BE2C (cell line): ENCODE measurements around the gene PHTF1.

Source experiments
- DNase-seq: peaks from one replicate; pipeline ENCODE4 v3.0.0-alpha.2; 2020
- H3K27me3 ChIP-seq: fragments of 250-450 bp; sonication (Bioruptor Pico); 2 replicates; pipeline ENCODE4 v1.5.1; 2020; ENCODE audit warnings: mild to moderate bottlenecking
- H3K36me3 ChIP-seq: fragments of 250-450 bp; sonication (Bioruptor Pico); 2 replicates; pipeline ENCODE4 v1.5.1; 2020; ENCODE audit warnings: mild to moderate bottlenecking
- H3K4me1 ChIP-seq: fragments of 250-450 bp; sonication (Bioruptor Pico); 2 replicates; pipeline ENCODE4 v1.5.1; 2020
- H3K4me3 ChIP-seq: 2 replicates; pipeline ENCODE4 v1.5.1; 2011; ENCODE audit warnings: low read depth, low read length
- H3K9me3 ChIP-seq: fragments of 250-450 bp; sonication (Bioruptor Pico); 2 replicates; pipeline ENCODE4 v1.5.1; 2020
- CTCF ChIP-seq: IDR thresholded peaks from 2 replicates; pipeline ENCODE4 v1.5.1; 2012; ENCODE audit warnings: mild to moderate bottlenecking, low read depth, low read length

PHTF1 gene

GRCh38 chr1:113788802-113789201 lies 29.5 kb upstream of the PHTF1 start:
- H3K36me3 ChIP-seq: peaks cover 4% of the 10 kb centered on the region
- DNase-seq: no peak
- TF ChIP-seq CTCF: no peak
- no peaks in the 10 kb centered on the region for H3K27me3 ChIP-seq
- no peaks in the 10 kb centered on the region for H3K4me1 ChIP-seq
- no peaks in the 10 kb centered on the region for H3K9me3 ChIP-seq
- no peak overlapping the region for H3K4me3 ChIP-seq

GRCh38 chr1:113787663-113788062 lies 28.4 kb upstream of the PHTF1 start:
- H3K36me3 ChIP-seq: peaks cover 3% of the 10 kb centered on the region
- no peak for TF ChIP-seq CTCF
- no peaks in the 10 kb centered on the region for H3K9me3 ChIP-seq
- H3K4me1 ChIP-seq: no peaks in the 10 kb centered on the region
- no peak overlapping the region for H3K4me3 ChIP-seq
- no peaks in the 10 kb centered on the region for H3K27me3 ChIP-seq
- no peak for DNase-seq

- Histone ChIP-seq H3K4me3 (no peak overlapping the region), H3K4me1 (peaks cover 3% of the 10 kb centered on the region; the same call in 1 of the 2 replicates), H3K27me3 (no peaks in the 10 kb centered on the region), H3K36me3 (peaks cover 3% of the 10 kb centered on the region), H3K9me3 (no peaks in the 10 kb centered on the region)
- no peak for DNase-seq
- no peak for TF ChIP-seq CTCF
Measured at GRCh38 chr1:113786069-113786468, 26.8 kb upstream of the PHTF1 start.

GRCh38 chr1:113784104-113784779 lies 25.0 kb upstream of the PHTF1 start:
- peaks cover 3% of the 10 kb centered on the region; the same call in 1 of the 2 replicates for H3K36me3 ChIP-seq
- DNase-seq: no peak
- H3K4me1 ChIP-seq: peaks cover 3% of the 10 kb centered on the region; the same call in 1 of the 2 replicates
- TF ChIP-seq CTCF: no peak
- no peaks in the 10 kb centered on the region for H3K27me3 ChIP-seq
- H3K9me3 ChIP-seq: no peaks in the 10 kb centered on the region
- H3K4me3 ChIP-seq: no peak overlapping the region

GRCh38 chr1:113783254-113784103 lies 24.2 kb upstream of the PHTF1 start:
- peaks cover 3% of the 10 kb centered on the region; the same call in 1 of the 2 replicates for H3K36me3 ChIP-seq
- peaks cover 3% of the 10 kb centered on the region; the same call in 1 of the 2 replicates for H3K4me1 ChIP-seq
- no peaks in the 10 kb centered on the region for H3K9me3 ChIP-seq
- no peak for DNase-seq
- no peaks in the 10 kb centered on the region for H3K27me3 ChIP-seq
- TF ChIP-seq CTCF: no peak
- H3K4me3 ChIP-seq: no peak overlapping the region

GRCh38 chr1:113782406-113782805 lies 23.1 kb upstream of the PHTF1 start:
- Histone ChIP-seq H3K36me3 (no peaks in the 10 kb centered on the region), H3K27me3 (no peaks in the 10 kb centered on the region), H3K4me1 (peaks cover 3% of the 10 kb centered on the region; the same call in 1 of the 2 replicates), H3K9me3 (no peaks in the 10 kb centered on the region), H3K4me3 (no peak overlapping the region)
- TF ChIP-seq CTCF: no peak
- DNase-seq: no peak
